HG03108 (cell line): ENCODE data around the gene ABCB8.
"Not testable (repeated sequence)": the region's sequence is repeated elsewhere in the genome, so short reads cannot be mapped to it uniquely, and the experiment has no call there.

Experiments used
- ATAC-seq: cut with Tn5 transposase; IDR thresholded peaks from one replicate; pipeline ENCODE4 v1.9.1; 2021; ENCODE audit warnings: moderate library complexity; ENCODE audit not compliant: unreplicated experiment

ABCB8 gene

GRCh38 chr7:151033864-151034249, 5.6 kb downstream of the ABCB8 start:
- ATAC-seq = no peak

GRCh38 chr7:151034312-151035025, 6.2 kb downstream of the ABCB8 start:
- no peak for ATAC-seq

GRCh38 chr7:151035026-151035717, 6.9 kb downstream of the ABCB8 start:
- no peak for ATAC-seq

- no peak for ATAC-seq
Measured at GRCh38 chr7:151035902-151036301, 7.7 kb downstream of the ABCB8 start.

- ATAC-seq = peak; percentile 56
Measured at GRCh38 chr7:151038951-151039849, 10.9 kb downstream of the ABCB8 start.

GRCh38 chr7:151039850-151040548, 11.7 kb downstream of the ABCB8 start:
- no peak for ATAC-seq

GRCh38 chr7:151040616-151041375, 12.5 kb downstream of the ABCB8 start:
- no peak for ATAC-seq

- ATAC-seq = not testable (repeated sequence)
Measured at GRCh38 chr7:151043449-151043848, 15.2 kb downstream of the ABCB8 start.

- no peak for ATAC-seq
Measured at GRCh38 chr7:151043959-151044358, 15.7 kb downstream of the ABCB8 start.

GRCh38 chr7:151045262-151045661, 17.0 kb downstream of the ABCB8 start:
- no peak for ATAC-seq

- ATAC-seq = no peak
Measured at GRCh38 chr7:151045967-151046366, 17.7 kb downstream of the ABCB8 start.

GRCh38 chr7:151046603-151047573, 18.6 kb downstream of the ABCB8 start:
- no peak for ATAC-seq

- no peak for ATAC-seq
Measured at GRCh38 chr7:151047976-151048815, 19.9 kb downstream of the ABCB8 start, which contains the start of gene ASIC3. Gene ASIC3, plus strand, starts transcription at chr7:151048531. Its CDS starts 355 bp downstream, at chr7:151048886.

- no peak for ATAC-seq
Measured at GRCh38 chr7:151048911-151049463, 20.7 kb downstream of the ABCB8 start.

GRCh38 chr7:151051108-151051507, 22.9 kb downstream of the ABCB8 start:
- ATAC-seq = no peak

- no peak for ATAC-seq
Measured at GRCh38 chr7:151053096-151053495, 24.8 kb downstream of the ABCB8 start.

- ATAC-seq = no peak
Measured at GRCh38 chr7:151053751-151054150, 25.5 kb downstream of the ABCB8 start.

- ATAC-seq = no peak
Measured at GRCh38 chr7:151056283-151056665, 28.0 kb downstream of the ABCB8 start.
